ENCODE results near the gene ZNHIT1. TPM values are rescaled to one million over a fixed set of nuclear protein-coding genes. Genes with fewer than 3 reads are reported as not detected.

The ZNHIT1 gene
- total RNA-seq, 4 donors from 2014 or later, result 54.0 to 115 (median 92.2) TPM

DNA sequence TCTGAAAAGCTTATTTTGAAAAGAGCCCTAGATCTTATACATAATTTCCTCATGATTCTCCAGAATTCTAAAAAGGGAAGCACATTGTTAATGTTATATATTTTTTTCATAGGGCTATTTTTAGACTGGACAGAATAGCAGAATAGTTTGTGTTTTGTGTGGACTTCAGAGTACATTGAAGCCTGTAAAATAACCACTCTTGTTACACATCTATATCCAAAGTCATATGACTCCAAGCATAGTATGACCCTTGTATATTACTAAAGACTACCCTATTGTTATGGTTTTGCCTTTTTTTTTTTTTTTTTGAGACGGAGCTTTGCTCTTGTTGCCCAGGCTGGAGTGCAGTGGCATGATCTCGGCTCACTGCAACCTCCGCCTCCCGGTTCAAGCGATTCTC, 53.1 kb downstream of the ZNHIT1 start:
- TF ChIP-seq, protein P1, sequence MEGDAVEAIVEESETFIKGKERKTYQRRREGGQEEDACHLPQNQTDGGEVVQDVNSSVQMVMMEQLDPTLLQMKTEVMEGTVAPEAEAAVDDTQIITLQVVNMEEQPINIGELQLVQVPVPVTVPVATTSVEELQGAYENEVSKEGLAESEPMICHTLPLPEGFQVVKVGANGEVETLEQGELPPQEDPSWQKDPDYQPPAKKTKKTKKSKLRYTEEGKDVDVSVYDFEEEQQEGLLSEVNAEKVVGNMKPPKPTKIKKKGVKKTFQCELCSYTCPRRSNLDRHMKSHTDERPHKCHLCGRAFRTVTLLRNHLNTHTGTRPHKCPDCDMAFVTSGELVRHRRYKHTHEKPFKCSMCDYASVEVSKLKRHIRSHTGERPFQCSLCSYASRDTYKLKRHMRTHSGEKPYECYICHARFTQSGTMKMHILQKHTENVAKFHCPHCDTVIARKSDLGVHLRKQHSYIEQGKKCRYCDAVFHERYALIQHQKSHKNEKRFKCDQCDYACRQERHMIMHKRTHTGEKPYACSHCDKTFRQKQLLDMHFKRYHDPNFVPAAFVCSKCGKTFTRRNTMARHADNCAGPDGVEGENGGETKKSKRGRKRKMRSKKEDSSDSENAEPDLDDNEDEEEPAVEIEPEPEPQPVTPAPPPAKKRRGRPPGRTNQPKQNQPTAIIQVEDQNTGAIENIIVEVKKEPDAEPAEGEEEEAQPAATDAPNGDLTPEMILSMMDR (IDR thresholded peaks at IDR 0.05; ENCODE audit: low read depth), result no peak

DNA sequence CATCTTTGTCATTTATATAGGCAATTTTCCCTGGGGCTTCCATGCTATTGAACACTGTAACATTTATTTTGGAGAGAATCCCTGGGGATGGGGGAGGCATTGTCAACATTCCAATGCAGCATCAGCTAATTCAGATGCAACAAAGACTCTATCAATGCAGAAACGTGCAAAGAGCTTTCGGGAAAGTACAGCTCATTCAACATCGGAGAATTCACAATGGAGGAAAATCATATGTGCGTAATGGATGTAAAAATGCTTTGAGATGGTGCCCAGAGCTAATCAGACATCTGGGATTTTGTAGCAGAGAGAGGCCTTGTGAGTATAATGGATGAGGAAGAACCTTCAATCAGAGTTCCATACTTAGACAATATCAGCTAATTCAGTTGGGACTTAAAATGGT, 55.2 kb downstream of the ZNHIT1 start:
- TF ChIP-seq, protein P1 (IDR thresholded peaks at IDR 0.05; ENCODE audit: low read depth), result no peak

Small RNA genes lying within 50 kb of the gene (small RNA-seq; reads per million reads assigned to genes)
- not detected for gene RNU6-1104P

Other genes starting within 250 kb of the ZNHIT1 start
- under 1 TPM; under 0.01 to 0.34 (median 0.08) TPM for gene MUC12, start 248.6 kb upstream of the ZNHIT1 start, total RNA-seq
- under 1 TPM in 1 of 4 donors, not detected in 3; under 0.01 TPM for gene MUC17, start 198.1 kb upstream of the ZNHIT1 start, total RNA-seq
- gene TRIM56, start 132.7 kb upstream of the ZNHIT1 start, total RNA-seq, result 10 to 100 TPM; 11.9 to 47.1 (median 15.3) TPM
- 10 to 100 TPM in 2 of 4 donors, 1 to 10 TPM in 2; 6.0 to 25.5 (median 11.4) TPM for gene SERPINE1, start 91.1 kb upstream of the ZNHIT1 start, total RNA-seq
- gene AP1S1, start 63.7 kb upstream of the ZNHIT1 start, total RNA-seq, result 10 to 100 TPM in 3 of 4 donors, 1 to 10 TPM in 1; 7.7 to 42.2 (median 23.8) TPM
- gene VGF, start 52.6 kb upstream of the ZNHIT1 start, total RNA-seq, result not detected
- not detected for gene NAT16, start 37.9 kb upstream of the ZNHIT1 start, total RNA-seq
- gene MOGAT3, start 17.1 kb upstream of the ZNHIT1 start, total RNA-seq, result not detected
- gene PLOD3, start 584 bp upstream of the ZNHIT1 start, total RNA-seq, result 10 to 100 TPM; 35.7 to 45.0 (median 42.6) TPM
- 10 to 100 TPM; 12.1 to 29.8 (median 17.9) TPM for gene CLDN15, start 19.6 kb downstream of the ZNHIT1 start, total RNA-seq
- 100 to 1,000 TPM; 193 to 369 (median 258) TPM for gene FIS1, start 26.9 kb downstream of the ZNHIT1 start, total RNA-seq
- 10 to 100 TPM; 10.4 to 17.8 (median 15.7) TPM for gene IFT22, start 103.6 kb downstream of the ZNHIT1 start, total RNA-seq
- not detected for gene COL26A1, start 144.7 kb downstream of the ZNHIT1 start, total RNA-seq

Data from subcutaneous adipose tissue (tissue), 4 donors.